SK-N-MC (cell line): ENCODE data around the gene FRMPD2.

Experiments used
- EZH2 ChIP-seq: fragments of 200-600 bp; sonication (generic); IDR thresholded peaks from one replicate; pipeline ENCODE4 v1.6.1; 2017; ENCODE audit warnings: antibody characterized with exemption
- POLR2AphosphoS5 ChIP-seq: IDR thresholded peaks from 2 replicates; pipeline ENCODE4 v1.6.1; 2012; ENCODE audit warnings: mild to moderate bottlenecking, low read depth, low read length, borderline replicate concordance

DNA sequence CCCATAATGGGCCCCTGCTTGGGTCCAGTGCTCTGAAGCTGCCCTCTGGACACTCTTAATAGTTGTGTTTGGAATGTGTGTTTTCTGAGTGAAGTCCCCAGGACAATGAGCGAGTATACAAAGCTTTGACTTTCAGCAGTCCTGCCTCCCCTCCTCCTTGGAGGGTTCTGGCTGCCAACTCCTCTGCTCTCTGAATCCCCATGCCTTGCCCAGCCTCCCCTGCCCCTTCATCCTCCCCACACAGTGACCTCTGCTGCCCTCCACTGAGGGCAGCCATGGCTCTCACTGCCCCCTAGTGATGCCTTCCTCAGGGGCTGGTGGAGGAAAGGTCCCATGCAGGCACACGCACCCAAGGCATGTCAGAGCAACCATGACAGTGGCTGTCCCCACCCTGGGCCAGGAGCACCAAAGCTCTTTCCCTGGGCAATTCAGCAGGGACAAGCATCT, 40.9 kb downstream of the FRMPD2 start:
- TF ChIP-seq POLR2AphosphoS5 (no peak), EZH2 (no peak)
